GM18951 (cell line): ENCODE data around the gene DPAGT1.
"Not testable (repeated sequence)": the region's sequence is repeated elsewhere in the genome, so short reads cannot be mapped to it uniquely, and the experiment has no call there.

ENCODE experiments used
- POLR2A ChIP-seq: IDR thresholded peaks from 4 replicates; pipeline ENCODE4 v1.6.1; 2011; ENCODE audit warnings: mild to moderate bottlenecking; ENCODE audit not compliant: insufficient read length, insufficient read depth; ENCODE audit errors: extremely low read depth
- in situ Hi-C: fragments of 300-500 bp; cut with MboI; formaldehyde crosslinking; loops from one replicate; pipeline ENCODE4 v1.12.0; 2022; ENCODE audit warnings: low sequenced_read_pairs, mixed read lengths, inconsistent platforms; ENCODE audit not compliant: unreplicated experiment

DPAGT1 gene

GRCh38 chr11:119084663-119085436 lies 16.8 kb downstream of the DPAGT1 start, which contains the start of gene HMBS:
TSS of gene HMBS (plus strand) at chr11:119084881. CDS start at chr11:119085034, 153 bp downstream.
- peak; percentile 94 for TF ChIP-seq POLR2A
- in situ Hi-C loops, result no loop called here

- in situ Hi-C loops, result no loop called here
- TF ChIP-seq POLR2A, result no peak
Observed at GRCh38 chr11:119081682-119082260, 19.9 kb downstream of the DPAGT1 start.

DNA sequence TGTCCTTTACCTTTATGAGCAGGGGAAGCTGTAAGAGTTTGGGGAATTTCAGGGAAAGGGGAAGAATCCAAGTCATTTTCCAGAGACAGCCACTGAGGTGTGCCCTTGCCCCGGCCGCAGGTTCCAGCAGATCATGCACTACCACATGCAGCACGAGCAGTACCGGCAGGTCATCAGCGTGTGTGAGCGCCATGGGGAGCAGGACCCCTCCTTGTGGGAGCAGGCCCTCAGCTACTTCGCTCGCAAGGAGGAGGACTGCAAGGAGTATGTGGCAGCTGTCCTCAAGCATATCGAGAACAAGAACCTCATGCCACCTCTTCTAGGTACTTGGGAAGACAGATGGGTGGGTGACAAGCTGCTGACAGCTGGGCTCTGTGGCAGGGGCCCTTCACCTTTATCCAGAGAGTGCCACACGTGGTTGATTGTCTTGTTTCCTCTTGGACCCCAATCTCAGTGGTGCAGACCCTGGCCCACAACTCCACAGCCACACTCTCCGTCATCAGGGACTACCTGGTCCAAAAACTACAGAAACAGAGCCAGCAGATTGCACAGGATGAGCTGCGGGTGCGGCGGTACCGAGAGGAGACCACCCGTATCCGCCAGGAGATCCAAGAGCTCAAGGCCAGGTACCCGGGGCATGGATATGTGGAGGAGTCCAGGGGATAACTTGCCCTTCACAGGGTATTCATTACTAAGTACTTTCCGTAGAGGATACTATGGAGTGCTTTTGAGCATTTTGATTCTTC lies 22.8 kb downstream of the DPAGT1 start:
- in situ Hi-C loops, result no loop called here
- TF ChIP-seq POLR2A, result no peak

DNA sequence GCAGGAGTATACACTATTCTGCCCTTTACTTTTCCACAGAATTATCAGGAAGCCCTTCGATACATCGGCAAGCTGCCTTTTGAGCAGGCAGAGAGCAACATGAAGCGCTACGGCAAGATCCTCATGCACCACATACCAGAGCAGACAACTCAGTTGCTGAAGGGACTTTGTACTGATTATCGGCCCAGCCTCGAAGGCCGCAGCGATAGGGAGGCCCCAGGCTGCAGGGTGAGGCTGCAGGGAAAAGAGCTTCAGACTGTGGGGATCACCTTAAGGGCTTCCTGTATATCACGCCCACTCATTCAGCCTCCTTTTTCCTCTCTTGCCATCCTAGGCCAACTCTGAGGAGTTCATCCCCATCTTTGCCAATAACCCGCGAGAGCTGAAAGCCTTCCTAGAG lies 23.8 kb downstream of the DPAGT1 start:
- in situ Hi-C loops, result no loop called here
- no peak for TF ChIP-seq POLR2A

DNA sequence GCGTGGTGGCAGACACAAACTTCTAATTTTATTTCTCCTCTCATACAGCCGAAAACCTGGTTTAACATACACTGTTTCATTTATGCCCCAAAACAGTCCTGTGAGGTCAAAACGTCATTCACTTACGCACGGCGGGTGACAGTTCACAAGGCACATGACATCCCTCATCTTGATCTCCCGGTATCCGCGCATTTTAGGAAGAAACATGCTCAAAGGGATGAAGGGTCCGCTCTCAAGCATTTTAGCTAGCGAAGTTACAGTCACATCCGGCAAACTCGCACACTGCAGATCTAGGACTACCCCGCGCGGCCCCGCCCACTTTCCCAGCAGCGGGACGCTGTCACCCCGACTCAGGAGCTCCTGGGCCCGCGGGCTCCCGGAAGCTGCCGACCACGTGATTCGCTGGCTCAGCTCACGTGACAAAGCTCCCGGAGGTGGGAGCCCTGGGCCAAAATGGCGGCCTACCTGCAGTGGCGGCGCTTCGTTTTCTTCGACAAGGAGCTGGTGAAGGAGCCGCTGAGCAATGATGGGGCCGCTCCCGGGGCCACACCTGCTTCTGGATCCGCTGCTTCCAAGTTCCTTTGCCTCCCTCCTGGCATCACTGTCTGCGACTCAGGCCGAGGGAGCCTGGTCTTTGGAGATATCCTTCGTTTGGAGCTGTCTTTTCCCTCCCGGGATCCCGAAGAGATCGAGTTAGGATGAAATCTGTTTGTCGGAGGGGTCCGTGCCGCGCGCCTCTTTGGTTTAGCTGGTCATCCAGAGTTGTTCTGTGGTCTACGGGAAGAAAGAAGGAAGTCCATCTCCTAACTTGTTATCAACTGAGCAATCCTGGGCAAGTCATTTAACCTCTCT lies 34.1 kb downstream of the DPAGT1 start, which contains the start of gene VPS11:
Gene VPS11 (plus strand): TSS at position 448 of the 852 bp plus-strand sequence. CDS start 6 bp downstream, at position 454.
- in situ Hi-C loops, result no loop called here
- TF ChIP-seq POLR2A, result peak; percentile 85

DNA sequence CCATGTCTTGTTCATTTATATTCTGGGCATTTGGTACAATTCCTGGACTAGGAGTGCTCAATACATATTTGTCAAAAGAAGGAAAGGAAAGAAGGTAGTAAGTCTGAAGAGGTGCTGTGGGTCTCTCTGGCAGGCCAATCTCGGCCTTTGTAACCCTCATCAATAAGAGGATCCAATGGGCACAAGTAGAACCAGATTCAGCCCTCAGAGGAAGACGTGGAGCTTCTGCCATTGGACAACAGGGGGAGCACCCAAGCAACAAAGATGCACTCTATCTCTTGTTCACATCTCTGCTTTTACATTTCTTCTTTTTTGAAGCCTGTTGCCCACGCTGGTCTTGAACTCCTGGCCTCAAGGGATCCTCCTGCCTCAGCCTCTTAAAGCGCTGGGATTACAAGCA lies 36.3 kb downstream of the DPAGT1 start:
- no peak for TF ChIP-seq POLR2A
- in situ Hi-C loops, result no loop called here

- in situ Hi-C loops, result no loop called here
- TF ChIP-seq POLR2A, result no peak
Observed at GRCh38 chr11:119062779-119063178, 38.9 kb downstream of the DPAGT1 start.

- TF ChIP-seq POLR2A, result no peak
- in situ Hi-C loops, result no loop called here
Observed at GRCh38 chr11:119061256-119061655, 40.4 kb downstream of the DPAGT1 start.

- in situ Hi-C loops, result not testable (repeated sequence)
Observed at GRCh38 chr11:119059128-119059527, 42.5 kb downstream of the DPAGT1 start.

- in situ Hi-C loops, result no loop called here
- peak; percentile 90 for TF ChIP-seq POLR2A
Observed at GRCh38 chr11:119057000-119057769, 44.5 kb downstream of the DPAGT1 start, which contains the start of gene HYOU1. TSS of gene HYOU1 (minus strand) at chr11:119057205. CDS start at chr11:119056160, 1,045 bp downstream.

DNA sequence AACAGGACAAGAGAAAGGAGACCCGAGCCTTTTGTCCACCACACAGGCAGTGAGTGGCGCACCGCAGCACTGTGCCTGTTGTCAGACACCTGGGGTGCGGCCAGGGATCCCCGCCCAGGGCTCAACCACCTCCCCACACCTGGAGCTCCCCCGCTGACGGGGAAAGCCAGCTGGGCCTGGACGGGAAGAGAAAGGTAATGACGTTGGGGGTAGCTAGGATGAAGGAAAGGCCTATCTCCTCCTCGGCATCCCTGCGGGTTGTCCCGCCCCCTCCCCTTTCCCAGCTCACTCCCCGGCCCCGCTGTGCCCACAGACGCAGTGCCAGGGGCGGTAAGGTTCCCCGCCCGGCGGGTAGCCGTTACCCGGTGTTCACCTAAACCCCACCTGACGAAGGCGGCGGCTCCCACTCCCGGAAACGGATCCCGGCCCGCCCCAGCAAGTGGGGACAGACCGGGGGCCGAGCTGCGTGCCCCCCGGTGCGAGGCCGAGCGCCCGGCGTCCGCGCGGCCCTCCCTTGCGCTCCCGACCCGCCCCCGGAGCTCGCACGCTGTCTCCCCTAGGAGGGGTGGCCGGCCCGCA lies 45.1 kb downstream of the DPAGT1 start:
- in situ Hi-C loops, result no loop called here

DNA sequence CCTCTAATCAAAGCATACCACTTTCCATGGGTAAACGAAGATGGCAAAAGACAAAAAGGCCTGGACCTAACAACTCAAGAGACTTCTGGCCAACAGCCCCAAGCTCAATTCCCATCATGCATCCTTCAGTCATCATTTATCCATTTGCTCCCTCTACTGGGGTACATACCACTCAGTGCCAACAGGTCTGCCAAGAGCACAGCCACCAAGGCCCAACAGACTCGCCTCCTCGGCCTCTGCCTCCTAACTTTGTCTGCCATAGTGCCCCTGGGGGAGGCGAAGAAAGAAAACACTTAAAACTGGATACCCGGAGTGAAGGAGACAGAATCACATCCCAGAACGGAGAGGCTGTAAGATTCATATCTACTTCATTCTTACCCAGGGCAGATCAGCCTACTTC lies 45.8 kb downstream of the DPAGT1 start:
- no peak for TF ChIP-seq POLR2A
- in situ Hi-C loops, result no loop called here

More for the DNA sequence above, 45.1 kb downstream of the DPAGT1 start:
- no peak for TF ChIP-seq POLR2A
